Measurements from ENCODE around the gene NCOR1. TPM values are rescaled to one million over a fixed set of nuclear protein-coding genes. Genes with fewer than 3 reads are reported as not detected.

NCOR1 gene
- total and polyA plus RNA-seq, 2 of the 13 experiments (the other 11 are each of a cell fraction or from before 2014, with no cell fraction given): 57.0 to 71.7 TPM

GRCh38 chr17:16217002-16217635 lies 1.8 kb upstream of the NCOR1 start, which contains the start of gene PIGL (continued):
- peak; percentile 52 for TF ChIP-seq ZNF407 (CRISPR knock-in tag; IDR thresholded peaks at IDR 0.05; ENCODE audit: not compliant biosample characterization)
- TF ChIP-seq NFE2L1 (CRISPR knock-in tag; IDR thresholded peaks at IDR 0.05; ENCODE audit: borderline replicate concordance): no peak
- TF ChIP-seq GLMP (CRISPR knock-in tag; IDR thresholded peaks at IDR 0.05; ENCODE audit: borderline replicate concordance): 0 out of 2 replicates have a peak, but pooled peaks have one; percentile 14
- peak; percentile 71 for TF ChIP-seq MXD4 (CRISPR knock-in tag; IDR thresholded peaks at IDR 0.05)
- TF ChIP-seq KDM5A (IDR thresholded peaks at IDR 0.05; ENCODE audit: borderline replicate concordance, low read length): peak; percentile 99
- TF ChIP-seq TAF1 (CRISPR knock-in tag; IDR thresholded peaks at IDR 0.05): peak; percentile 99
- peak; percentile 48; the same call in 1 of the 2 replicates for TF ChIP-seq POLR2AphosphoS2 (IDR thresholded peaks at IDR 0.05; ENCODE audit: low read depth, low read length)
- TF ChIP-seq RCOR2 (CRISPR knock-in tag; IDR thresholded peaks at IDR 0.05): 0 out of 2 replicates have a peak, but pooled peaks have one; percentile 27
- no peak for TF ChIP-seq HNRNPLL (IDR thresholded peaks at IDR 0.05; ENCODE audit: low read depth, low read length, poor library complexity, severe bottlenecking)
- peak; percentile 34 for TF ChIP-seq CBX1 (IDR thresholded peaks at IDR 0.05; ENCODE audit: low read depth)
- TF ChIP-seq RERE (CRISPR knock-in tag; IDR thresholded peaks at IDR 0.05; ENCODE audit: low read depth): no peak
- TF ChIP-seq CSRNP1 (CRISPR knock-in tag; IDR thresholded peaks at IDR 0.05): no peak
